ENCODE measurements around the gene VIPR2. TPM values are rescaled to one million over a fixed set of nuclear protein-coding genes. Genes with fewer than 3 reads are reported as not detected.

Gene VIPR2
- total and polyA plus RNA-seq, 4 donors: 6.0 to 11.3 (median 8.4) TPM

- Histone ChIP-seq H3K27ac (ENCODE audit: low read depth, low read length) (no peak overlapping the region), H3K4me1 (ENCODE audit: control insufficient read depth, insufficient read depth, low read length) (peaks cover 40% of the 10 kb centered on the region), H3K4me3 (ENCODE audit: low read depth, low read length) (no peak overlapping the region), H3K9me3 (ENCODE audit: control insufficient read depth, insufficient read depth, low read length) (no peaks in the 10 kb centered on the region), H3K36me3 (ENCODE audit: control insufficient read depth, insufficient read depth, low read length) (peaks cover 28% of the 10 kb centered on the region), H3K27me3 (ENCODE audit: control insufficient read depth, insufficient read depth, low read length) (no peaks in the 10 kb centered on the region)
- 96% methylated on average over 14 of the region's 14 CpGs for WGBS (ENCODE audit: insufficient coverage)
- no peak for DNase-seq (ENCODE audit: low read depth in 4 of 6, low spot score in 6 of 6)
These were observed 48.7 kb downstream of the VIPR2 start for GRCh38 chr7:159095979-159096411.

GRCh38 chr7:159094919-159095915 is 49.5 kb downstream of the VIPR2 start:
- no peaks in the 10 kb centered on the region for H3K9me3 ChIP-seq (ENCODE audit: control insufficient read depth, insufficient read depth, low read length)
- WGBS (ENCODE audit: insufficient coverage): 85% methylated on average over 15 of the region's 17 CpGs
- no peaks in the 10 kb centered on the region for H3K27me3 ChIP-seq (ENCODE audit: control insufficient read depth, insufficient read depth, low read length)
- no peak overlapping the region for H3K27ac ChIP-seq (ENCODE audit: low read depth, low read length)
- no peak overlapping the region for H3K4me3 ChIP-seq (ENCODE audit: low read depth, low read length)
- H3K36me3 ChIP-seq (ENCODE audit: control insufficient read depth, insufficient read depth, low read length): peaks cover 28% of the 10 kb centered on the region
- peaks cover 40% of the 10 kb centered on the region for H3K4me1 ChIP-seq (ENCODE audit: control insufficient read depth, insufficient read depth, low read length)
- no peak for DNase-seq (ENCODE audit: low read depth in 4 of 6, low spot score in 6 of 6)

- Histone ChIP-seq H3K27ac (ENCODE audit: low read depth, low read length) (no peak overlapping the region), H3K9me3 (ENCODE audit: control insufficient read depth, insufficient read depth, low read length) (no peaks in the 10 kb centered on the region), H3K36me3 (ENCODE audit: control insufficient read depth, insufficient read depth, low read length) (peaks cover 25% of the 10 kb centered on the region), H3K4me1 (ENCODE audit: control insufficient read depth, insufficient read depth, low read length) (peaks cover 31% of the 10 kb centered on the region), H3K4me3 (ENCODE audit: low read depth, low read length) (no peak overlapping the region), H3K27me3 (ENCODE audit: control insufficient read depth, insufficient read depth, low read length) (no peaks in the 10 kb centered on the region)
- no peak for DNase-seq (ENCODE audit: low read depth in 4 of 6, low spot score in 6 of 6)
- WGBS (ENCODE audit: insufficient coverage): 73% methylated on average over 11 of the region's 16 CpGs
These were observed 50.5 kb downstream of the VIPR2 start for GRCh38 chr7:159094023-159094740.

- peaks cover 22% of the 10 kb centered on the region for H3K36me3 ChIP-seq (ENCODE audit: control insufficient read depth, insufficient read depth, low read length)
- no peak for DNase-seq (ENCODE audit: low read depth in 4 of 6, low spot score in 6 of 6)
- H3K27ac ChIP-seq (ENCODE audit: low read depth, low read length): no peak overlapping the region
- H3K27me3 ChIP-seq (ENCODE audit: control insufficient read depth, insufficient read depth, low read length): no peaks in the 10 kb centered on the region
- peaks cover 30% of the 10 kb centered on the region for H3K4me1 ChIP-seq (ENCODE audit: control insufficient read depth, insufficient read depth, low read length)
- 94% methylated on average over 24 of the region's 31 CpGs for WGBS (ENCODE audit: insufficient coverage)
- H3K9me3 ChIP-seq (ENCODE audit: control insufficient read depth, insufficient read depth, low read length): no peaks in the 10 kb centered on the region
- no peak overlapping the region for H3K4me3 ChIP-seq (ENCODE audit: low read depth, low read length)
These were observed 51.2 kb downstream of the VIPR2 start for GRCh38 chr7:159093351-159093971.

- WGBS (ENCODE audit: insufficient coverage): 66% methylated on average over 9 of the region's 13 CpGs
- no peak overlapping the region for H3K27ac ChIP-seq (ENCODE audit: low read depth, low read length)
These were observed 52.0 kb downstream of the VIPR2 start for GRCh38 chr7:159092701-159093121.

GRCh38 chr7:159091480-159092475 is 52.9 kb downstream of the VIPR2 start:
- no peaks in the 10 kb centered on the region for H3K27me3 ChIP-seq (ENCODE audit: control insufficient read depth, insufficient read depth, low read length)
- H3K4me1 ChIP-seq (ENCODE audit: control insufficient read depth, insufficient read depth, low read length): peaks cover 14% of the 10 kb centered on the region
- WGBS (ENCODE audit: insufficient coverage): 91% methylated on average over 30 of the region's 31 CpGs
- H3K9me3 ChIP-seq (ENCODE audit: control insufficient read depth, insufficient read depth, low read length): no peaks in the 10 kb centered on the region
- H3K36me3 ChIP-seq (ENCODE audit: control insufficient read depth, insufficient read depth, low read length): peaks cover 17% of the 10 kb centered on the region
- no peak for DNase-seq (ENCODE audit: low read depth in 4 of 6, low spot score in 6 of 6)
- no peak overlapping the region for H3K27ac ChIP-seq (ENCODE audit: low read depth, low read length)
- H3K4me3 ChIP-seq (ENCODE audit: low read depth, low read length): no peak overlapping the region

More at GRCh38 chr7:159092701-159093121, 52.0 kb downstream of the VIPR2 start:
- Histone ChIP-seq H3K27me3 (ENCODE audit: control insufficient read depth, insufficient read depth, low read length) (no peaks in the 10 kb centered on the region), H3K9me3 (ENCODE audit: control insufficient read depth, insufficient read depth, low read length) (no peaks in the 10 kb centered on the region), H3K36me3 (ENCODE audit: control insufficient read depth, insufficient read depth, low read length) (peaks cover 18% of the 10 kb centered on the region), H3K4me1 (ENCODE audit: control insufficient read depth, insufficient read depth, low read length) (peaks cover 23% of the 10 kb centered on the region), H3K4me3 (ENCODE audit: low read depth, low read length) (no peak overlapping the region)
- no peak for DNase-seq (ENCODE audit: low read depth in 4 of 6, low spot score in 6 of 6)

- Histone ChIP-seq H3K4me1 (ENCODE audit: control insufficient read depth, insufficient read depth, low read length) (peaks cover 7% of the 10 kb centered on the region), H3K9me3 (ENCODE audit: control insufficient read depth, insufficient read depth, low read length) (no peaks in the 10 kb centered on the region), H3K27me3 (ENCODE audit: control insufficient read depth, insufficient read depth, low read length) (no peaks in the 10 kb centered on the region), H3K27ac (ENCODE audit: low read depth, low read length) (no peak overlapping the region), H3K4me3 (ENCODE audit: low read depth, low read length) (no peak overlapping the region), H3K36me3 (ENCODE audit: control insufficient read depth, insufficient read depth, low read length) (peaks cover 12% of the 10 kb centered on the region)
- no peak for DNase-seq (ENCODE audit: low read depth in 4 of 6, low spot score in 6 of 6)
- WGBS (ENCODE audit: insufficient coverage): 89% methylated on average over 13 of the region's 13 CpGs
These were observed 53.6 kb downstream of the VIPR2 start for GRCh38 chr7:159091041-159091440.

- no peak for DNase-seq (ENCODE audit: low read depth in 4 of 6, low spot score in 6 of 6)
- H3K36me3 ChIP-seq (ENCODE audit: control insufficient read depth, insufficient read depth, low read length): peaks cover 10% of the 10 kb centered on the region
- H3K9me3 ChIP-seq (ENCODE audit: control insufficient read depth, insufficient read depth, low read length): no peaks in the 10 kb centered on the region
- no peak overlapping the region for H3K4me3 ChIP-seq (ENCODE audit: low read depth, low read length)
- H3K27ac ChIP-seq (ENCODE audit: low read depth, low read length): no peak overlapping the region
- 95% methylated on average over 17 of the region's 18 CpGs for WGBS (ENCODE audit: insufficient coverage)
- H3K27me3 ChIP-seq (ENCODE audit: control insufficient read depth, insufficient read depth, low read length): no peaks in the 10 kb centered on the region
- peaks cover 8% of the 10 kb centered on the region for H3K4me1 ChIP-seq (ENCODE audit: control insufficient read depth, insufficient read depth, low read length)
These were observed 56.4 kb downstream of the VIPR2 start for GRCh38 chr7:159088016-159088865.
